Ovary (tissue), 9 donors: Measurements from ENCODE around the gene ADGRD1. TPM values are rescaled to one million over a fixed set of nuclear protein-coding genes. Genes with fewer than 3 reads are reported as not detected.

Source experiments
- DNase-seq, 5 donors: peaks; one replicate each; pipeline ENCODE4 v3.0.0-alpha.2; 2019 to 2020
- H3K27ac ChIP-seq, 2 donors: fragments of 200-600 bp; one replicate each; pipeline versions ENCODE4 v1.5.1 to v1.8.0; 2019 to 2022
- H3K27me3 ChIP-seq: fragments of 200-600 bp; one replicate; pipeline ENCODE4 v1.8.0; 2022
- H3K36me3 ChIP-seq: fragments of 200-600 bp; sonication (generic); one replicate; pipeline ENCODE4 v1.5.1; 2019
- H3K4me1 ChIP-seq: one replicate; pipeline ENCODE4 v1.8.1; 2013; ENCODE audit warnings: mild to moderate bottlenecking, moderate library complexity; ENCODE audit not compliant: insufficient read depth
- H3K4me3 ChIP-seq: fragments of 200-600 bp; sonication (generic); one replicate; pipeline ENCODE4 v1.5.1; 2017
- H3K9me3 ChIP-seq, 2 donors: fragments of 200-600 bp in 1 of 2; sonication (generic) in 1 of 2; one replicate each; pipeline versions ENCODE4 v1.5.1 to v1.8.1; 2013 to 2019; ENCODE audit warnings: mild to moderate bottlenecking in 1 of 2, moderate library complexity in 1 of 2
- CTCF ChIP-seq, 3 donors: fragments of 450-650 bp in 2 of 3; fragments of 200-600 bp in 1 of 3; IDR thresholded peaks; one replicate each; pipeline versions ENCODE4 v1.5.1 to v1.8.0; 2016 to 2022; ENCODE audit warnings: antibody characterized with exemption in 3 of 3, mild to moderate bottlenecking in 1 of 3
- EP300 ChIP-seq: sonication (generic); formaldehyde crosslinking; IDR thresholded peaks from one replicate; pipeline ENCODE4 v1.6.1; 2017; ENCODE audit warnings: antibody characterized with exemption
- POLR2A ChIP-seq: fragments of 450-650 bp; IDR thresholded peaks from one replicate; pipeline ENCODE4 v1.6.1; 2017; ENCODE audit warnings: antibody characterized with exemption, mild to moderate bottlenecking, moderate library complexity
- WGBS, 3 donors: extraction: QIAGEN DNeasy Blood & Tissue Kit in 1 of 3; methylation state at CpG; one replicate each; pipeline versions ENCODE4 v1.1.5 to v1.1.7; 2013 to 2017; 5-methylcytosine and 5-hydroxymethylcytosine counted together
- intact Hi-C, 4 donors: fragments of 100-400 bp; cut with DNase I; formaldehyde crosslinking; loops; one replicate each; pipeline versions ENCODE4 v1.11.0 to v1.15.1; 2022 to 2023
- polyA plus RNA-seq, 2 donors: library from polyadenylated mRNA; stranded (reverse); fragments of 200-250 nt in 1 of 2; fragments of 350-450 nt in 1 of 2; fragmentation: Illumina TruSeq in 1 of 2; extraction: RNeasy Lipid Tissue Mini Kit (QIAGEN cat#74804) in 1 of 2; gene quantifications; one replicate each; pipeline ENCODE4 v1.2.3, GENCODE V29; 2013 to 2014
- total RNA-seq, 7 donors: library from RNA; depleted of rRNA in 2 of 7; stranded (reverse); fragments of >200 nt in 2 of 7; fragmentation: NEBNext Ultra II Directional in 3 of 7; extraction: Animal tissue kit (Norgen Biotek cat#: 25700) in 3 of 7; gene quantifications; one replicate each; pipeline versions ENCODE4 v1.1.0 to v1.2.4, GENCODE V29; 2016 to 2023
- donor health status: DM: no; HTN: no; CAD: no; lungs with moderate emphysema.
- donor health status: DM: no; HTN: no; CAD: no.
- donor health status: Bipolar disorder and iron deficiency.
- donor health status: DM: yes; HTN: yes; CAD: no.
- donor health status: DM: no; HTN: no; CAD: no.
- donor health status: DM: yes; HTN: yes; CAD: no.

The ADGRD1 gene
- total and polyA plus RNA-seq, 9 donors = 7.6 to 75.3 (median 25.9) TPM

GRCh38 chr12:131076296-131076695 lies 122.6 kb downstream of the ADGRD1 start:
- Histone ChIP-seq H3K27me3 (no peaks in the 10 kb centered on the region), H3K9me3 (no peaks in the 10 kb centered on the region), H3K27ac (no peak overlapping the region), H3K4me1 (no peaks in the 10 kb centered on the region), H3K4me3 (no peak overlapping the region), H3K36me3 (no peaks in the 10 kb centered on the region)
- TF ChIP-seq EP300 = no peak
- no peak for TF ChIP-seq CTCF (IDR thresholded peaks at IDR 0.05)
- TF ChIP-seq POLR2A = no peak
- intact Hi-C loops = no loop called here
- 90 to 93% (median 91%) methylated on average over 3 of the region's 3 CpGs for WGBS, 3 donors
- peak in 1 of 5 donors; percentile 4 for DNase-seq

- intact Hi-C loops = no loop called here
- H3K9me3 ChIP-seq = no peaks in the 10 kb centered on the region
- 79 to 84% (median 80%) methylated on average over 25 of the region's 25 CpGs for WGBS, 3 donors
- H3K4me1 ChIP-seq = no peaks in the 10 kb centered on the region
- peak in 2 of 5 donors; percentile 5 to 19 for DNase-seq
- H3K4me3 ChIP-seq = no peak overlapping the region
- no peak overlapping the region for H3K27ac ChIP-seq
- no peaks in the 10 kb centered on the region for H3K27me3 ChIP-seq
- no peaks in the 10 kb centered on the region for H3K36me3 ChIP-seq
- TF ChIP-seq EP300 (no peak), POLR2A (no peak), CTCF (IDR thresholded peaks at IDR 0.05) (no peak)
Measured at GRCh38 chr12:131076791-131077747, 123.4 kb downstream of the ADGRD1 start.

GRCh38 chr12:131077931-131078391 lies 124.3 kb downstream of the ADGRD1 start:
- H3K36me3 ChIP-seq = no peaks in the 10 kb centered on the region
- 70 to 80% (median 74%) methylated on average over 11 of the region's 11 CpGs for whole genome bisulfite sequencing, 3 donors
- intact Hi-C loops = no loop called here
- no peaks in the 10 kb centered on the region for H3K4me1 ChIP-seq
- TF ChIP-seq CTCF (IDR thresholded peaks at IDR 0.05) (no peak), POLR2A (no peak), EP300 (no peak)
- H3K27ac ChIP-seq = no peak overlapping the region
- H3K4me3 ChIP-seq = no peak overlapping the region
- no peaks in the 10 kb centered on the region for H3K27me3 ChIP-seq
- peak in 1 of 5 donors; percentile 2 for DNase-seq
- no peaks in the 10 kb centered on the region for H3K9me3 ChIP-seq

- intact Hi-C loops = no loop called here
Measured at GRCh38 chr12:131082290-131083194, 128.8 kb downstream of the ADGRD1 start.

More at GRCh38 chr12:131082290-131083194, 128.8 kb downstream of the ADGRD1 start:
- TF ChIP-seq CTCF (IDR thresholded peaks at IDR 0.05) (no peak), POLR2A (no peak), EP300 (no peak)
- H3K27ac ChIP-seq = no peak overlapping the region
- no peak overlapping the region for H3K4me3 ChIP-seq
- no peaks in the 10 kb centered on the region for H3K9me3 ChIP-seq
- WGBS, 3 donors = 79 to 81% (median 81%) methylated on average over 23 of the region's 23 CpGs
- no peaks in the 10 kb centered on the region for H3K4me1 ChIP-seq
- no peaks in the 10 kb centered on the region for H3K27me3 ChIP-seq
- no peaks in the 10 kb centered on the region for H3K36me3 ChIP-seq
- peak in 1 of 5 donors; percentile 2 for DNase-seq
